HEK293T (cell line): ENCODE measurements around the gene PLA2G2D.

Source experiments
- BHLHE40 ChIP-seq: fragments of 450-650 bp; IDR thresholded peaks from 2 replicates; pipeline ENCODE4 v1.6.1; 2016; ENCODE audit warnings: mild to moderate bottlenecking, moderate library complexity, borderline replicate concordance
- CTBP1 ChIP-seq: fragments of 450-650 bp; IDR thresholded peaks from 2 replicates; pipeline ENCODE4 v1.6.1; 2016; ENCODE audit warnings: borderline replicate concordance
- FOXA1 ChIP-seq: fragments of 450-650 bp; IDR thresholded peaks from 2 replicates; pipeline ENCODE4 v1.6.1; 2016; ENCODE audit warnings: mild to moderate bottlenecking
- HDGF ChIP-seq: fragments of 450-650 bp; IDR thresholded peaks from 2 replicates; pipeline ENCODE4 v1.6.1; 2017; ENCODE audit warnings: antibody characterized with exemption, borderline replicate concordance
- PKNOX1 ChIP-seq: fragments of 450-650 bp; IDR thresholded peaks from 2 replicates; pipeline ENCODE4 v1.6.1; 2016
- SP1 ChIP-seq: fragments of 450-650 bp; IDR thresholded peaks from 2 replicates; pipeline ENCODE4 v1.6.1; 2017
- TARDBP ChIP-seq: fragments of 450-650 bp; IDR thresholded peaks from 2 replicates; pipeline ENCODE4 v1.6.1; 2016

GRCh38 chr1:20107351-20107750, 12.0 kb downstream of the PLA2G2D start:
- TF ChIP-seq CTBP1 (no peak), FOXA1 (no peak), BHLHE40 (no peak), SP1 (no peak), HDGF (no peak), TARDBP (no peak), PKNOX1 (no peak)
